Panc1 (cell line): ENCODE measurements around the gene PPIL6. TPM values are rescaled to one million over a fixed set of nuclear protein-coding genes. Genes with fewer than 3 reads are reported as not detected.

Experiments
- ATAC-seq: fragments of 200-7000 bp; cut with Tn5 transposase; 2 replicates; pipeline ENCODE4 v1.9.1; 2020; ENCODE audit warnings: mild to moderate bottlenecking, moderate library complexity
- BruUV-seq: library from RNA; stranded (reverse); fragments of 400-500 nt; replicated peaks from 2 replicates; lab custom pipeline; 2021; lab: Mats Ljungman, UMichigan
- CTCF ChIA-PET: fragments of 300-600 bp; sonication (Branson Sonifier 250); formaldehyde crosslinking; loops from one replicate; lab custom pipeline; 2022; ENCODE audit warnings: antibody characterized with exemption; lab: Charles Lee
- POLR2A ChIA-PET: fragments of 300-600 bp; sonication (Branson Sonifier 250); formaldehyde crosslinking; loops from one replicate; lab custom pipeline; 2022; ENCODE audit warnings: antibody characterized with exemption; lab: Charles Lee
- DNase-seq: peaks from one replicate; pipeline ENCODE4 v3.0.0-alpha.2; 2010; ENCODE audit warnings: low read depth, low spot score
- H3K27ac ChIP-seq: 2 replicates; pipeline ENCODE4 v1.5.1; 2011; ENCODE audit warnings: mild to moderate bottlenecking, low read length, inconsistent platforms
- H3K27me3 ChIP-seq: fragments of 200-500 bp; sonication (Bioruptor generic); 2 replicates; pipeline ENCODE4 v1.6.0; 2014; ENCODE audit warnings: low read length, inconsistent platforms; ENCODE audit not compliant: control insufficient read depth, insufficient read depth
- H3K36me3 ChIP-seq: fragments of 200-500 bp; sonication (Bioruptor generic); 2 replicates; pipeline ENCODE4 v1.5.1; 2014; ENCODE audit warnings: inconsistent platforms, mild to moderate bottlenecking, low read length, moderate library complexity; ENCODE audit not compliant: control insufficient read depth, insufficient read depth
- H3K4me1 ChIP-seq: 2 replicates; pipeline ENCODE4 v1.5.1; 2011; ENCODE audit warnings: inconsistent platforms, mild to moderate bottlenecking, low read length, moderate library complexity; ENCODE audit not compliant: control insufficient read depth, insufficient read depth
- H3K4me3 ChIP-seq, 2 experiments: 2 replicates each; pipeline ENCODE4 v1.5.1; 2011 to 2012; ENCODE audit warnings: low read depth in 2 of 2, low read length in 2 of 2, mild to moderate bottlenecking in 2 of 2, inconsistent platforms in 1 of 2, moderate library complexity in 1 of 2
- H3K9me3 ChIP-seq: fragments of 200-500 bp; sonication (Bioruptor generic); 2 replicates; pipeline ENCODE4 v1.5.1; 2014; ENCODE audit warnings: low read depth, mild to moderate bottlenecking, inconsistent platforms, low read length, moderate library complexity; ENCODE audit not compliant: control insufficient read depth, insufficient read depth
- POLR2AphosphoS5 ChIP-seq: IDR thresholded peaks from 2 replicates; pipeline ENCODE4 v1.6.1; 2012; ENCODE audit warnings: mild to moderate bottlenecking, low read depth, low read length, moderate library complexity
- SIN3A ChIP-seq: IDR thresholded peaks from 2 replicates; pipeline ENCODE4 v1.6.1; 2012; ENCODE audit warnings: low read depth, mild to moderate bottlenecking, low read length, moderate library complexity, borderline replicate concordance; ENCODE audit not compliant: insufficient read depth
- TCF7L2 ChIP-seq: IDR thresholded peaks from 2 replicates; pipeline ENCODE4 v1.6.1; 2011; ENCODE audit warnings: mild to moderate bottlenecking, low read depth, low read length, inconsistent platforms
- in situ Hi-C: cut with HindIII; loops from 2 replicates; pipeline ENCODE4 v1.10.0; 2016; ENCODE audit warnings: low sequenced_read_pairs, low pct_unique_long_range_greater_than_20kb
- intact Hi-C: fragments of 100-400 bp; cut with micrococcal nuclease; formaldehyde crosslinking; loops from one replicate; pipeline ENCODE4 v1.10.0; 2022; ENCODE audit not compliant: unreplicated experiment
- total RNA-seq: library from RNA; stranded (reverse); gene quantifications from one replicate; pipeline ENCODE4 v1.2.1, GENCODE V29; 2021; ENCODE audit not compliant: unreplicated experiment
- TF ChIP-seq, protein P1 (sequence below), 2 experiments: IDR thresholded peaks; 2 replicates each; pipeline ENCODE4 v1.6.1; 2011 to 2012; ENCODE audit warnings: low read depth in 2 of 2, control low read depth in 1 of 2, low read length in 1 of 2, mild to moderate bottlenecking in 1 of 2, moderate library complexity in 1 of 2; ENCODE audit not compliant: insufficient read depth in 1 of 2
- TF ChIP-seq, protein P2 (sequence below): fragments of 450-650 bp; IDR thresholded peaks from 2 replicates; pipeline ENCODE4 v1.5.1; 2017; ENCODE audit warnings: mild to moderate bottlenecking

The PPIL6 gene
- total RNA-seq, 1 experiment from 2014 or later: 2.2 TPM

DNA sequence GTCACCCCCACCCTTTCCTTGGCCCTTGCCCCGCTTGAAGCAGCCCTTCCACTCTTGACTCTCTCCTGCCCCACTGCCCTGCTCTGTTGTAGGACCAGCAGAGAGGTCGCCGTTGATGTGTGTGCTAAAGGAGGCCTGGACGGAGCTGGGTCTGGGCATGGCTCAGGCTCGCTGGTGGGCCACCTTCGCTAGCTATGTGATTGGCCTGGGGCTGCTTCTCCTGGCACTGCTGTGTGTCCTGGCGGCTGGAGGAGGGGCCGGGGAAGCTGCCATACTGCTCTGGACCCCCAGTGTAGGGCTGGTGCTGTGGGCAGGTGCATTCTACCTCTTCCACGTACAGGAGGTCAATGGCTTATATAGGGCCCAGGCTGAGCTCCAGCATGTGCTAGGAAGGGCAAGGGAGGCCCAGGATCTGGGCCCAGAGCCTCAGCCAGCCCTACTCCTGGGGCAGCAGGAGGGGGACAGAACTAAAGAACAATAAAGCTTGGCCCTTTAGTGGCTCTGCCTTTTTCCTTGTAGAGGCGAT lies 3.1 kb upstream of the PPIL6 start:
- TF ChIP-seq POLR2AphosphoS5: no peak; the same call in 1 of the 2 replicates
- TF ChIP-seq, protein P1, sequence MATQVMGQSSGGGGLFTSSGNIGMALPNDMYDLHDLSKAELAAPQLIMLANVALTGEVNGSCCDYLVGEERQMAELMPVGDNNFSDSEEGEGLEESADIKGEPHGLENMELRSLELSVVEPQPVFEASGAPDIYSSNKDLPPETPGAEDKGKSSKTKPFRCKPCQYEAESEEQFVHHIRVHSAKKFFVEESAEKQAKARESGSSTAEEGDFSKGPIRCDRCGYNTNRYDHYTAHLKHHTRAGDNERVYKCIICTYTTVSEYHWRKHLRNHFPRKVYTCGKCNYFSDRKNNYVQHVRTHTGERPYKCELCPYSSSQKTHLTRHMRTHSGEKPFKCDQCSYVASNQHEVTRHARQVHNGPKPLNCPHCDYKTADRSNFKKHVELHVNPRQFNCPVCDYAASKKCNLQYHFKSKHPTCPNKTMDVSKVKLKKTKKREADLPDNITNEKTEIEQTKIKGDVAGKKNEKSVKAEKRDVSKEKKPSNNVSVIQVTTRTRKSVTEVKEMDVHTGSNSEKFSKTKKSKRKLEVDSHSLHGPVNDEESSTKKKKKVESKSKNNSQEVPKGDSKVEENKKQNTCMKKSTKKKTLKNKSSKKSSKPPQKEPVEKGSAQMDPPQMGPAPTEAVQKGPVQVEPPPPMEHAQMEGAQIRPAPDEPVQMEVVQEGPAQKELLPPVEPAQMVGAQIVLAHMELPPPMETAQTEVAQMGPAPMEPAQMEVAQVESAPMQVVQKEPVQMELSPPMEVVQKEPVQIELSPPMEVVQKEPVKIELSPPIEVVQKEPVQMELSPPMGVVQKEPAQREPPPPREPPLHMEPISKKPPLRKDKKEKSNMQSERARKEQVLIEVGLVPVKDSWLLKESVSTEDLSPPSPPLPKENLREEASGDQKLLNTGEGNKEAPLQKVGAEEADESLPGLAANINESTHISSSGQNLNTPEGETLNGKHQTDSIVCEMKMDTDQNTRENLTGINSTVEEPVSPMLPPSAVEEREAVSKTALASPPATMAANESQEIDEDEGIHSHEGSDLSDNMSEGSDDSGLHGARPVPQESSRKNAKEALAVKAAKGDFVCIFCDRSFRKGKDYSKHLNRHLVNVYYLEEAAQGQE (IDR thresholded peaks at IDR 0.05; ENCODE audit: insufficient read depth in 1 of 2, low read depth in 2 of 2, low read length in 1 of 2): no peak
- no peak for TF ChIP-seq TCF7L2
- TF ChIP-seq, protein P2, sequence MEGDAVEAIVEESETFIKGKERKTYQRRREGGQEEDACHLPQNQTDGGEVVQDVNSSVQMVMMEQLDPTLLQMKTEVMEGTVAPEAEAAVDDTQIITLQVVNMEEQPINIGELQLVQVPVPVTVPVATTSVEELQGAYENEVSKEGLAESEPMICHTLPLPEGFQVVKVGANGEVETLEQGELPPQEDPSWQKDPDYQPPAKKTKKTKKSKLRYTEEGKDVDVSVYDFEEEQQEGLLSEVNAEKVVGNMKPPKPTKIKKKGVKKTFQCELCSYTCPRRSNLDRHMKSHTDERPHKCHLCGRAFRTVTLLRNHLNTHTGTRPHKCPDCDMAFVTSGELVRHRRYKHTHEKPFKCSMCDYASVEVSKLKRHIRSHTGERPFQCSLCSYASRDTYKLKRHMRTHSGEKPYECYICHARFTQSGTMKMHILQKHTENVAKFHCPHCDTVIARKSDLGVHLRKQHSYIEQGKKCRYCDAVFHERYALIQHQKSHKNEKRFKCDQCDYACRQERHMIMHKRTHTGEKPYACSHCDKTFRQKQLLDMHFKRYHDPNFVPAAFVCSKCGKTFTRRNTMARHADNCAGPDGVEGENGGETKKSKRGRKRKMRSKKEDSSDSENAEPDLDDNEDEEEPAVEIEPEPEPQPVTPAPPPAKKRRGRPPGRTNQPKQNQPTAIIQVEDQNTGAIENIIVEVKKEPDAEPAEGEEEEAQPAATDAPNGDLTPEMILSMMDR: no peak
- no peak for TF ChIP-seq SIN3A
- peaks cover 2% of the 10 kb centered on the region; the same call in 1 of the 2 replicates for H3K36me3 ChIP-seq
- intact Hi-C loops (loop anchor here (5.0 kb wide), 1 partner anchor 61 kb away; the partner anchor contains the start of gene CD164), in situ Hi-C loops (no loop called here)
- no TSS peak for BruUV-seq
- no peak overlapping the region for H3K4me3 ChIP-seq
- no peak overlapping the region for H3K27ac ChIP-seq
- no peaks in the 10 kb centered on the region for H3K9me3 ChIP-seq
- ATAC-seq (no peak), DNase-seq (no peak)
- ChIA-PET POLR2A (interaction anchor here (1.5 to 2.2 kb wide), 2 partner anchors 13 to 59 kb away, joined by 3 to 6 read pairs; partner anchors contain the start of gene MICAL1), CTCF (interaction anchor here (0.9 to 1.4 kb wide), 2 partner anchors 59 to 255 kb away, joined by 3 read pairs; no protein-coding TSS in a partner anchor)
- no peaks in the 10 kb centered on the region for H3K27me3 ChIP-seq
- peaks cover 14% of the 10 kb centered on the region for H3K4me1 ChIP-seq

DNA sequence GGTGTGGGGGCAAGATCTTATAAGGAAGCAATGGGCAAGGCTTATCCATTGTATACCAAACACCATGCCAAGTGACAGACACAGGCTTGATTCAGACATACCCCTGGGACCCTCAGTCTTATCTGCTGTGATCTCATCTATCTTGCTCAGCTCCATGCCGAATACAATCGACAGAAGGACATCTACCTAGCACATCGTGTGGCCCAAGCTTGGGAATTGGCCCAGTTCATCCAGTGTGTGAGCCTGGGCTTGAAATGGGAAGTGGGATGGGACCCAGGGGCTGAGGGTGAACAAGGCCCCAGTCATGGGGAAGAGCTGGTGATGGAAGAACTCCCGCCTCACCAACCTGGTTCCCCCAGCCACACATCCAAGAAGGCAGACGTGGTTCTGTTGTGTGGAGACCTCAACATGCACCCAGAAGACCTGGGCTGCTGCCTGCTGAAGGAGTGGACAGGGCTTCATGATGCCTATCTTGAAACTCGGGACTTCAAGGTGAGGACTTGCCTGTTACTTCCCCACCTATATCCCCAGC lies 2.0 kb upstream of the PPIL6 start:
- no peaks in the 10 kb centered on the region for H3K9me3 ChIP-seq
- H3K27ac ChIP-seq: no peak overlapping the region
- ATAC-seq: no peak
- in situ Hi-C loops (no loop called here), intact Hi-C loops (loop anchor here (5.0 kb wide), 1 partner anchor 60 kb away; the partner anchor contains the start of gene CD164)
- H3K36me3 ChIP-seq: peaks cover 2% of the 10 kb centered on the region; the same call in 1 of the 2 replicates
- BruUV-seq: TSS peak; percentile 53
- no peak overlapping the region for H3K4me3 ChIP-seq
- H3K27me3 ChIP-seq: no peaks in the 10 kb centered on the region
- H3K4me1 ChIP-seq: peaks cover 14% of the 10 kb centered on the region
- TF ChIP-seq, protein P2: no peak
- TF ChIP-seq TCF7L2: no peak
- TF ChIP-seq, protein P1 (IDR thresholded peaks at IDR 0.05; ENCODE audit: insufficient read depth in 1 of 2, low read depth in 2 of 2, low read length in 1 of 2): no peak
- peak; percentile 14; the same call in 1 of the 2 replicates for TF ChIP-seq POLR2AphosphoS5
- ChIA-PET POLR2A (interaction anchor here (1.5 to 2.2 kb wide), 2 partner anchors 14 to 58 kb away, joined by 3 to 6 read pairs; partner anchors contain the start of gene MICAL1), CTCF (interaction anchor here (0.6 to 1.5 kb wide), 2 partner anchors 59 to 261 kb away, joined by 4 read pairs; no protein-coding TSS in a partner anchor)
- no peak for DNase-seq
